Mesodermal cell (in vitro differentiated cells): ENCODE results near the gene STC2.

Experiments used
- H3K27ac ChIP-seq: 2 replicates; pipeline ENCODE4 v1.7.0; 2013; ENCODE audit warnings: mild to moderate bottlenecking, low read depth, low read length, moderate library complexity; ENCODE audit not compliant: severe bottlenecking
- H3K36me3 ChIP-seq: 2 replicates; pipeline ENCODE4 v1.7.1; 2013; ENCODE audit warnings: mild to moderate bottlenecking, low read length, moderate library complexity; ENCODE audit not compliant: control insufficient read depth, insufficient read depth
- H3K4me1 ChIP-seq: one replicate; pipeline ENCODE4 v1.7.1; 2013; ENCODE audit warnings: mild to moderate bottlenecking, low read length; ENCODE audit not compliant: insufficient read depth, control insufficient read depth, poor library complexity, severe bottlenecking
- H3K4me3 ChIP-seq: 2 replicates; pipeline ENCODE4 v1.7.0; 2013; ENCODE audit warnings: low read length, control low read depth, mild to moderate bottlenecking; ENCODE audit not compliant: insufficient read depth, poor library complexity, severe bottlenecking; ENCODE audit errors: extremely low read depth
- H3K9me3 ChIP-seq: 2 replicates; pipeline ENCODE4 v1.7.1; 2013; ENCODE audit warnings: mild to moderate bottlenecking, low read length, moderate library complexity; ENCODE audit not compliant: control insufficient read depth
- WGBS, 2 experiments: methylation state at CpG; one replicate each; pipeline ENCODE4 v1.1.5; 2013; ENCODE audit warnings: missing lambda C conversion rate in 2 of 2; ENCODE audit not compliant: insufficient coverage in 2 of 2; 5-methylcytosine and 5-hydroxymethylcytosine counted together

The STC2 gene

DNA sequence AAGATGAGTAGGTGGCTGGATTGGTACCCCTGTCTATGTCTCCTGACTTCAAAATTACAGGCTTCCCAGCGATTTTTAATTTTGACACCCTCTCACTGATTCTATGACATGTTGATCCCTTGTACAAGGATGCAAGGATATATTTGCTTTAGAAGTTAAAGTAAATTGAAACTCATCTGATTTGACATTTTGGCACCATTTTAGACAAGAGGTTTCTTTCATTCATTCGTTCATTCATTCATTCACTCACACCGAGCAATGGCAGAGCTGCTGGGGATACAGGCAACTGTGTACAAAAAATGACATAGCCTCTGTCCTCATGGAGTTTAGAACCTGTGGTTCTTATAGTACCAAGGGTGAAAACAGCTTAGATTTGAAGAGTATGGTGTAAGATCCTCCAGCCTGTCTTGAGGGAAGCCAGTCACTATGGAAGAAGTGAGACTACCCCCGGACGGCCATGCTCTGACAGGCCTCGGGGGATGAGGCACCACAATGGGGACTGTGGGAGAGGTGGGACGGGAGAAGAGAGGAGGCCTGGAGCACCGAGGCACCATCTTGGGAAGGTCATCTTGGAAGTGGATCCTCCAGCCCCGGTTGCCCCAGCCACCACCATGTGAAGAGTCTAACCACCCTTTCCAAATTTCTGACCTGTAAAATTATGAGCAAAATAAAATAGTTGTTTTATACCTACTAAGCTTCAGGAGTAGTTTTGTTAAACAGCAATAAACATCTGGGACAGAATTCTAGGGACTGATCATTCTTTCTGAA is 16.2 kb downstream of the STC2 start:
- H3K4me1 ChIP-seq, result peaks cover 21% of the 10 kb centered on the region
- no peaks in the 10 kb centered on the region for H3K36me3 ChIP-seq

DNA sequence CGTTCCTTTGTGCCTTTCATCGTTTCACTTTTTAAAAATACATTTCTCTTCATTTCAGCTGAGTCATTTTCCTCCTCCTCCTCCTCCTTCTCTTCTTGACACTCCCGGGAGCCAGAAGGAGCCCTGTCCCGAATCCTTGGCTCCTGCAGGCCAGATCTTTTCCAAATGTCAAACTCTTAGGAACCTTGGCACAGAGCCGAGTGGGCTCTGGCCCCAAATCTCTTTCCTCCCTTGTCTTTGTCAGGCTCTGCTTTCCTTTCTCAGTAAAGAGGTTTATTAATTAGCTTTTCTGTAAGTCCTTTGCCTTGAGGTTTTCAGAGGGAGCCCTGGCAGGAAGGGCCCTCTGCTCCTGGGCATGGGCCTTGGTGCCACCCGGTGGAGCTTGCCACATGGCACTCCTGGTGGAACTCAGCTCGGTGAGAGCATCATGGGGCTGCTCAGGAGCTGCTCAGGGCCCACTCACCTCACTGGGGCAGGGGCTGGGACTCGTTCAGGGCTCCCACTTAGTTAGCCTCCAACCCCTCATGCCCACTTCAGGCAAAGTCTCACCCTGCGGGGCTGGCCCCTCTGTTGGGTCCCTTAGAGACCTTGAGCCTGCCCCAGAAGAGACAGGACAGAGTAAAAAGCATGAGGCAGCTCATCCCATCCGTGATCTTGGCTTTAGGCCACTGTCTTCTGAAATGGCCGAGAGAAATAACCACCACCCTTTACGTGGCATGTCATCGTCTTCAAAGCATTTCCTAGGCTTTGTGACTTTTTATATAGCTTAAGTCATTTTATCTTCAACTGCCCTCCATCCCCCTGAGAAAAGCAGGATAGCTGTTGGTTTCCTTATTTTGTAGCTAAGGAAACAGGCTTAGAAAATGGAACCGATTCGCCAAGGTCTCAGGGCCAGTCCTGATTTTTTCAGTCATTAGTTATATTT is 17.1 kb downstream of the STC2 start:
- Histone ChIP-seq H3K9me3 (peaks cover 10% of the 10 kb centered on the region), H3K36me3 (no peaks in the 10 kb centered on the region), H3K4me1 (peaks cover 12% of the 10 kb centered on the region), H3K4me3 (no peak overlapping the region), H3K27ac (no peak overlapping the region)
- WGBS, 2 experiments, result 90 to 92% methylated on average over 7 to 9 of the region's 15 CpGs

More for the DNA sequence above, 16.2 kb downstream of the STC2 start:
- 95 to 100% methylated on average over 2 to 3 of the region's 9 CpGs for WGBS, 2 experiments
- H3K9me3 ChIP-seq, result peaks cover 10% of the 10 kb centered on the region
- no peak overlapping the region for H3K27ac ChIP-seq
- H3K4me3 ChIP-seq, result no peak overlapping the region

DNA sequence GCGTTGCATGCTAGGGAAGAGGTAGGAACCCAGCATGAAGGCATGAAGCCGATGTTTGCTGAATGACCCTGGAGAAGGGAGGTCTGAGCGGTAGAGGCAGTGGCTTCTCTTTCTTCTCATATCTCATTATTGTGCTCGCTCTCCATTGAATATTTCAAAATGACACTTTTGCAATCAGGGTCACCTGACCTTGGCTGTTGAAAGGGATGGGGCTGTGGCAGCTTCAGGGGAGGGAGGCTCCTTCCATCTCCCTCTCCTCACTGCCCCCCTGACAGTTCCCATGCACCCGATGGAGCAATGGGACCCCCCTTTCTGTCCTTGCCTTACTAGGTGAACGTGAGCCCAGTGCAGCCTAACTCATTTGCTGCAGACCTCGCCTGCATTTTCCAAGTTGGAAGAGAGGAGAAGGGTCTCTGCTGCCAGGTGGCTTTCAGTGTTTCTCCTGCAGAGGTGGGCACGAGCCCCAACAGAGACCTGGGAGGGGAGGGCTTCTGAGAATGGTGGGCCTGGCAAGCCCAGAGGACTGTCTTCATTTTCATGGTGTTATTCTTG is 17.9 kb downstream of the STC2 start:
- no peak overlapping the region for H3K4me3 ChIP-seq
- H3K27ac ChIP-seq, result no peak overlapping the region
- 91 to 97% methylated on average over 4 of the region's 8 CpGs for WGBS, 2 experiments

DNA sequence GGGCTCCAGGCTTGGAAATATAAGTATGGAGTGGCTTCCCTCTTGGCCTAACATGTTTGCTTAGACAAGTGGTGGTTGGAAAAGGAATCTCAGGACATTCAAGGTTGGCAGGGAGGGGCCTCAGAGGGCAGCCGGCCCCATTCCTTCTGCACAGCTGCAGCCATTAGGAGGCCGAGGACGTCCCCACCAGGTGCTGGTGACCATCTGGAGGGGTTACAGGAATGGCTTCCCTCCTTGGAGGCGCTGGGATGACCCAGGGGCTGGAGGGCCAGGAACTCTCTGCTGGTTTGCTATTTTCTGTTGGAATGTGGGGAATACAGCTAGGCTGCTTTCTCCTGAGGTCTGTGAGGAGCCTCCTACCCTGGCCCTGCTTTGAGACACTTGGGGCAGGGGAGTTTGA is 18.5 kb downstream of the STC2 start:
- H3K36me3 ChIP-seq, result no peaks in the 10 kb centered on the region
- no peak overlapping the region for H3K27ac ChIP-seq
- H3K4me3 ChIP-seq, result no peak overlapping the region
- peaks cover 10% of the 10 kb centered on the region for H3K9me3 ChIP-seq
- whole genome bisulfite sequencing, 2 experiments, result 87 to 89% methylated on average over 2 to 4 of the region's 4 CpGs
- peaks cover 7% of the 10 kb centered on the region for H3K4me1 ChIP-seq

More for the DNA sequence above, 17.9 kb downstream of the STC2 start:
- Histone ChIP-seq H3K4me1 (peaks cover 8% of the 10 kb centered on the region), H3K9me3 (peaks cover 10% of the 10 kb centered on the region), H3K36me3 (no peaks in the 10 kb centered on the region)

DNA sequence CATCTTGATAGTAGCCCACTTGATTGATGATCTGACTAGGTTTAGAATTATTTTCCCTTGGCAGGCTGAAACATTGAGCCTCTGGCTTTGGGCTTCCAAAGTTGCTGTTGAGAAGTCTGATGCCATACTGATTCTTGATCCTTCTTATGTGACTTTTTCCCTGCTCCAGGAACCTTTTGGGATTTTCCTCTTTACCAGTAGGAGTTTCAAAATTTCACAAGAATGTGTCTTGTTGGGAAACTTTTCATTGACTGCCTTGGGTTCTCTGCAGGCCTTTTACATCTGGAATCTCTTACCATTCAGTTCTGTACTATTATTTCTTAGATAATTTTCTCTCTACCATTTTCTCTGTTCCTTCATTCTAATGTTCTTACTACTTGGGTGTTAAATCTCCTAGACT is 20.0 kb downstream of the STC2 start:
- Histone ChIP-seq H3K4me3 (no peak overlapping the region), H3K36me3 (no peaks in the 10 kb centered on the region), H3K4me1 (peaks cover 22% of the 10 kb centered on the region), H3K9me3 (peaks cover 10% of the 10 kb centered on the region), H3K27ac (no peak overlapping the region)

DNA sequence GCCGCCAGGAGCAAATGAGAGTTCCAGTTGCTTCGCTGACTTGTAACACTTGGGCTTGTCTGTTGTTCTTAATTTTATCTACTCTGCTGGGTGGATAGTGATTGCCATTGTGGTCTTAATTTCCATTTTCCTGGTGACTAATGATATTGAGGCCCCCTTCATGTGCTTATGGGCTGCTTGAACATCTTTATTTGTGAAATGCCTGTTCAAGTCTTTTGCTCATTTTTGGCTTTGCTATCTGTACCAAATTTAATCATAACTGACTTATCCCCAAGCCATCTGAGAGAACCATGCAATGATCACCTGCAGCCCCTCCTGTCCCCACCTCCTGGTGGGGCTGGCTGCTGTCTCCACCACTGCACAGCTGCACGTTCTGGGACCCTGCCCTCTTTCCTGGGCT is 20.5 kb downstream of the STC2 start:
- H3K27ac ChIP-seq, result no peak overlapping the region
- 91 to 100% methylated on average over 2 to 3 of the region's 3 CpGs for WGBS, 2 experiments
- peaks cover 10% of the 10 kb centered on the region for H3K9me3 ChIP-seq
- H3K36me3 ChIP-seq, result no peaks in the 10 kb centered on the region
- no peak overlapping the region for H3K4me3 ChIP-seq
- peaks cover 27% of the 10 kb centered on the region for H3K4me1 ChIP-seq

DNA sequence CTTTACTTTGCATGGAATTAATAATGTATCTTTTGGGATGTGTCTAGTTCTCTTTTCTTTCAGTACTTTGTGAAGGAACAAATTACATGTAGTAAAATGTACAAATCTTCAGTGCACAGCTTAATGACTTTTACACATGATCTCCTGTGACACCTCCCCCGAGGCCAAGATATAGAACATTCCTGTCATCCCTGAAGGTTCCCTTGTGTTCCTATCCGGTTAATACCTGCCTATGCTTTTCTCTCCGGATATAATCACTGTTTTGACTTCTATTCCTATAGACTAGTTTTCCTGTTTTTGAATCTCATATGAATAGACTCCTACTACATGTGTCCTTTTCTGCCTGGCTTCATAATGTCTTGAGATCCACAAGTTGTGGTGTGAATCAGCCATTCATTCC is 21.5 kb downstream of the STC2 start:
- no peak overlapping the region for H3K4me3 ChIP-seq
- 86 to 100% methylated on average over 1 to 3 of the region's 3 CpGs for WGBS, 2 experiments
- peaks cover 10% of the 10 kb centered on the region for H3K9me3 ChIP-seq
- H3K36me3 ChIP-seq, result no peaks in the 10 kb centered on the region
- no peak overlapping the region for H3K27ac ChIP-seq
- H3K4me1 ChIP-seq, result peaks cover 37% of the 10 kb centered on the region

DNA sequence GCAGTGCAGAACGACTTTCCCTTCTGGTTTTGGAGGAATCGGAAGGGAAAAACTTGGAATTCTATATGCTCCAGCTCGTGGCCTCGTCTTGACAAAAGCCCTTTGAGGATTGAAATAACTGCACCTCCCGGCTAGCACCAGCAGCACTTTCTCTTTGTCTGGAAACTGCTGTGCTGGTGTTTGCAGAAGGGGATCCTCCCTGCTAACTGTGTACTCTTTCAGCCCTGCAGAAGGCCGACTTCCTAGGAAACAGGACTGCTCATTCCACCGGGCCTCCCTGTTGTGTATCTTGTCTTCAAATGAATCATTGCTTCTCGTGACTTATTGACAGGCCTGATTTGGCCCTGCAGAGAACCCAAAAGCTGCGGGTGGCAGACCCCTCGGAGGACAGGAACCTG is 23.6 kb downstream of the STC2 start:
- Histone ChIP-seq H3K27ac (peak overlapping the region; percentile 47), H3K4me3 (no peak overlapping the region), H3K9me3 (peaks cover 10% of the 10 kb centered on the region), H3K36me3 (no peaks in the 10 kb centered on the region), H3K4me1 (peaks cover 38% of the 10 kb centered on the region)
- WGBS, 2 experiments, result 60 to 64% methylated on average over 6 to 10 of the region's 10 CpGs

DNA sequence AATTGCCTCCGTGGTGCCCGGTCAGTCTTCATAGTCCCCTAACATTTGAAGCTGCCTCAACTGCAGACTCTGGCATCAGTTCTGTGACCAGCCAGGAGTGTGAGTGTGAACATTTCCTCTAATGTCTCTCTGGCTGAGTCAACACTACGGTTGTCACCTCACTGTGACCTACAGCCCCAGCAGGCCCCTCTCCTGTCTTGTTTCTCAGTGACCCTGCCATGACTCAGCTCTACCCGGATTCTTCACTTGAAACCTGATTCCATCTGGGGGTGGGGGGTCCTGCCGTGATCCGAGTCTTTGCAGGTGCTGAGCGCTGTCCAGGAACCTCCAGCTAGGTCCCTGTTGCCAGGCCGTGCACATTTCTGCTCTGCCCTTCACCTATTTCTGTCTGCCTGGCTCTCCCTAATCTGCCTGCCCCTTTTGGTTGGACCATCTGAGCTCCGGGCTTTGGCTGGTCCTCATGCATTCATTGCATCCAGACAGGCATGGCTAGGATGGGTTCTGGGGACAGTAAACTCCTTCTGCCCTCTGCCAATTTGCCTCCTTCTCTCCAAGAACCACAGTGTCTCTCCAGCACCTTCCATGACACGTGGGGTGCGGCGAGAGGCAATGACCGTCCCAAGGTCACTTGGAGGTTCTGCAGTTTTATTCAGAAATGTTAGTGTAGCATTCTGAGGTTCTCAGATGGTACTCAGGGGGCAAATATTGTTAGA is 24.2 kb downstream of the STC2 start:
- Histone ChIP-seq H3K9me3 (peaks cover 10% of the 10 kb centered on the region), H3K27ac (peak overlapping the region; percentile 47), H3K4me3 (no peak overlapping the region), H3K4me1 (peaks cover 38% of the 10 kb centered on the region), H3K36me3 (no peaks in the 10 kb centered on the region)
- 37 to 41% methylated on average over 11 to 13 of the region's 13 CpGs for WGBS, 2 experiments

DNA sequence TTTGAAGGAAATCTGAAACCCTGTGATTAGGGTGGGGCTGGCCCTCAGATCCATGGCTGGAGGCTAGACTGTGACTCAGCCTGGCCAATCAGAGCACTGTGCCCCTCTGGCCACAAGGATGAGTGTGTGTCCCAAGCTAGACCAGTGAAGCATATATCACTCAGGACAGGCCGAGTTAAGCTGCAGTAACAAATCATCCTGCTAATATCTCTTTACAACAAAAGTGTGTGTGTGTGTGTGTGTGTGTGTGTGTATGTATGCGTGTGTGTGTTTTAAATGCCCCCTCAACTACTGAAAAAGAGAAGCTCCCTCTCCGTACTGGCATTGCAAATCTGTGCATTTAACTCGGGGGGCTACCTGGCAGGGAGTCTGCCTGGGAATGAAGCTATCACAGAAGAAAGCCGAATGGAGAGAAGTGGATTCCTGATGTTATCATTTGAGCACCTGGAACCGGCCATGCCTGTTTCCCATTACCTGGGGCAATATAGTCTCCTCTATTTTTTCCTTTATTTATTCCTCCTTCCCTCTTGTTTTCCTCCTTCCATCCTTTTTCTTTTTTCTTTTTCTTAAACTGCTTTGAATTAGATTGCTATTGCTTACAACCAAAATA is 25.6 kb downstream of the STC2 start:
- Histone ChIP-seq H3K4me3 (no peak overlapping the region), H3K36me3 (no peaks in the 10 kb centered on the region), H3K9me3 (peaks cover 2% of the 10 kb centered on the region), H3K4me1 (peaks cover 45% of the 10 kb centered on the region), H3K27ac (no peak overlapping the region)
- WGBS, 2 experiments, result 51 to 59% methylated on average over 3 to 4 of the region's 6 CpGs
